Cardiac muscle cell (in vitro differentiated cells and primary cell): ENCODE data around the gene RASSF5. TPM values are rescaled to one million over a fixed set of nuclear protein-coding genes. Genes with fewer than 3 reads are reported as not detected.

Source experiments
- DNase-seq, 2 donors: peaks; one replicate each; pipeline versions ENCODE4 v3.0.0 to v3.0.0-alpha.2; 2010 to 2017; ENCODE audit warnings: low read depth in 1 of 2, low spot score in 1 of 2
- H3K27ac ChIP-seq: fragments of 200-600 bp; sonication (generic); 2 replicates; pipeline ENCODE4 v1.5.1; 2016
- H3K27me3 ChIP-seq: fragments of 200-600 bp; sonication (generic); 2 replicates; pipeline ENCODE4 v1.6.0; 2016; ENCODE audit warnings: control low read depth
- H3K36me3 ChIP-seq: fragments of 200-600 bp; sonication (generic); 2 replicates; pipeline ENCODE4 v1.5.1; 2016; ENCODE audit warnings: control low read depth
- H3K4me1 ChIP-seq: fragments of 200-600 bp; sonication (generic); 2 replicates; pipeline ENCODE4 v1.8.1; 2017; ENCODE audit warnings: low read depth, mild to moderate bottlenecking, mixed run types
- H3K4me3 ChIP-seq: fragments of 200-600 bp; sonication (generic); 2 replicates; pipeline ENCODE4 v1.5.1; 2016; ENCODE audit warnings: mild to moderate bottlenecking
- H3K9me3 ChIP-seq: fragments of 200-600 bp; sonication (generic); 2 replicates; pipeline ENCODE4 v1.5.1; 2017; ENCODE audit warnings: low read depth, mild to moderate bottlenecking, control low read depth
- CTCF ChIP-seq: IDR thresholded peaks from 2 replicates; pipeline ENCODE4 v1.5.1; 2012; ENCODE audit warnings: low read depth, mild to moderate bottlenecking, low read length
- polyA plus RNA-seq: library from polyadenylated mRNA; unstranded; fragments of >200 nt; fragmentation: Nextera tagmentation; extraction: Ambion mirVana; gene quantifications from 2 replicates; pipeline ENCODE4 v1.2.1, GENCODE V29; 2016
- total RNA-seq: library from RNA; depleted of rRNA; stranded (reverse); fragments of >200 nt; gene quantifications from 2 replicates; pipeline ENCODE4 v1.2.3, GENCODE V29; 2016

The RASSF5 gene
- total and polyA plus RNA-seq, 2 experiments from 2014 or later: 40.9 to 50.7 TPM

- H3K9me3 ChIP-seq: no peaks in the 10 kb centered on the region
- peak overlapping the region; percentile 67 for H3K4me3 ChIP-seq
- H3K27ac ChIP-seq: no peak overlapping the region
- no peaks in the 10 kb centered on the region for H3K36me3 ChIP-seq
- TF ChIP-seq CTCF: no peak
- peaks cover 25% of the 10 kb centered on the region for H3K4me1 ChIP-seq
- no peaks in the 10 kb centered on the region for H3K27me3 ChIP-seq
- peak; percentile 42 to 82 for DNase-seq
These were observed 1.6 kb downstream of the RASSF5 start for GRCh38 chr1:206508956-206509355.

- H3K9me3 ChIP-seq: no peaks in the 10 kb centered on the region
- H3K27ac ChIP-seq: no peak overlapping the region
- DNase-seq: no peak
- no peak overlapping the region for H3K4me3 ChIP-seq
- no peaks in the 10 kb centered on the region for H3K27me3 ChIP-seq
- TF ChIP-seq CTCF: no peak
- H3K36me3 ChIP-seq: no peaks in the 10 kb centered on the region
- H3K4me1 ChIP-seq: peaks cover 26% of the 10 kb centered on the region
These were observed 2.4 kb downstream of the RASSF5 start for GRCh38 chr1:206509612-206510257.

- TF ChIP-seq CTCF: no peak
- H3K27me3 ChIP-seq: no peaks in the 10 kb centered on the region
- no peaks in the 10 kb centered on the region for H3K36me3 ChIP-seq
- H3K4me1 ChIP-seq: peaks cover 30% of the 10 kb centered on the region
- H3K27ac ChIP-seq: no peak overlapping the region
- no peak overlapping the region for H3K4me3 ChIP-seq
- no peaks in the 10 kb centered on the region for H3K9me3 ChIP-seq
- DNase-seq: no peak
These were observed 3.0 kb downstream of the RASSF5 start for GRCh38 chr1:206510371-206510770.

GRCh38 chr1:206511362-206512057 lies 4.2 kb downstream of the RASSF5 start:
- no peak for TF ChIP-seq CTCF
- H3K36me3 ChIP-seq: no peaks in the 10 kb centered on the region
- no peaks in the 10 kb centered on the region for H3K9me3 ChIP-seq
- H3K4me3 ChIP-seq: no peak overlapping the region
- peak overlapping the region; percentile 43 for H3K27ac ChIP-seq
- DNase-seq: no peak
- H3K27me3 ChIP-seq: no peaks in the 10 kb centered on the region
- H3K4me1 ChIP-seq: peaks cover 30% of the 10 kb centered on the region

- Histone ChIP-seq H3K4me1 (peaks cover 32% of the 10 kb centered on the region), H3K4me3 (no peak overlapping the region), H3K36me3 (no peaks in the 10 kb centered on the region), H3K27me3 (no peaks in the 10 kb centered on the region), H3K27ac (peak overlapping the region; percentile 43), H3K9me3 (no peaks in the 10 kb centered on the region)
- DNase-seq: no peak
- no peak for TF ChIP-seq CTCF
These were observed 4.9 kb downstream of the RASSF5 start for GRCh38 chr1:206512058-206512850.
